CD14-positive monocyte (primary cell): ENCODE data around the gene ATP6V1G1. TPM values are rescaled to one million over a fixed set of nuclear protein-coding genes. Genes with fewer than 3 reads are reported as not detected.
A peak's percentile ranks its signal among the peaks of the same experiment; 100 is the strongest.

Source experiments
- DNase-seq, 3 donors: peaks; one replicate each; pipeline ENCODE4 v3.0.0-alpha.2; 2011 to 2022
- H2AFZ ChIP-seq: 2 replicates; pipeline ENCODE4 v1.6.0; 2012; ENCODE audit warnings: mild to moderate bottlenecking, low read depth, low read length, inconsistent platforms; ENCODE audit not compliant: insufficient read depth, poor library complexity, severe bottlenecking
- H3K27ac ChIP-seq, 2 donors: 1 replicate in 1 of 2; 2 replicates in 1 of 2; pipeline ENCODE4 v1.5.1; 2012 to 2013; ENCODE audit warnings: low read length in 2 of 2, control low read depth in 1 of 2, inconsistent platforms in 1 of 2, low read depth in 1 of 2, mild to moderate bottlenecking in 1 of 2
- H3K27me3 ChIP-seq, 2 donors: one replicate each; pipeline versions ENCODE4 v1.6.0 to v1.6.1; 2011 to 2013; ENCODE audit warnings: low read length in 2 of 2; ENCODE audit not compliant: control insufficient read depth in 2 of 2, insufficient read depth in 2 of 2
- H3K36me3 ChIP-seq, 2 donors: replicated peaks in 1 of 2; 1 replicate in 1 of 2; 2 replicates in 1 of 2; pipeline versions ENCODE4 v1.5.1 to v1.6.1; 2012 to 2013; ENCODE audit warnings: low read length in 2 of 2, control low read depth in 1 of 2, inconsistent platforms in 1 of 2, mild to moderate bottlenecking in 1 of 2; ENCODE audit not compliant: insufficient read depth in 2 of 2, control insufficient read depth in 1 of 2
- H3K4me1 ChIP-seq, 2 donors: 1 replicate in 1 of 2; 2 replicates in 1 of 2; pipeline versions ENCODE4 v1.5.1 to v1.6.1; 2012 to 2013; ENCODE audit warnings: low read length in 2 of 2, control low read depth in 1 of 2, inconsistent platforms in 1 of 2, mild to moderate bottlenecking in 1 of 2, moderate library complexity in 1 of 2; ENCODE audit not compliant: insufficient read depth in 2 of 2, control insufficient read depth in 1 of 2
- H3K4me2 ChIP-seq: replicated peaks from 2 replicates; pipeline ENCODE3; 2012; ENCODE audit warnings: low read length, moderate library complexity, mild to moderate bottlenecking; ENCODE audit not compliant: poor library complexity, severe bottlenecking; ENCODE audit errors: extremely low read depth
- H3K4me3 ChIP-seq, 3 experiments: fragments of 200-600 bp in 1 of 3; sonication (generic) in 1 of 3; replicated peaks in 1 of 3; 1 replicate in 2 of 3; 2 replicates in 1 of 3; pipeline ENCODE4 v1.5.1; 2011 to 2013; ENCODE audit warnings: low read length in 3 of 3, mild to moderate bottlenecking in 3 of 3, control low read depth in 2 of 3, low read depth in 2 of 3, inconsistent platforms in 1 of 3, moderate library complexity in 1 of 3
- H3K79me2 ChIP-seq: 2 replicates; pipeline ENCODE4 v1.6.0; 2012; ENCODE audit warnings: mild to moderate bottlenecking, control low read depth, inconsistent platforms, low read length, moderate library complexity; ENCODE audit not compliant: insufficient read depth
- H3K9ac ChIP-seq: 2 replicates; pipeline ENCODE4 v1.6.0; 2017; ENCODE audit warnings: low read length, mild to moderate bottlenecking; ENCODE audit not compliant: insufficient read depth, poor library complexity, severe bottlenecking
- H3K9me3 ChIP-seq, 2 donors: replicated peaks in 1 of 2; 1 replicate in 1 of 2; 2 replicates in 1 of 2; pipeline versions ENCODE4 v1.5.1 to v1.6.1; 2012 to 2013; ENCODE audit warnings: low read length in 2 of 2, control low read depth in 1 of 2; ENCODE audit not compliant: control insufficient read depth in 1 of 2, insufficient read depth in 1 of 2
- H4K20me1 ChIP-seq: 2 replicates; pipeline ENCODE4 v1.6.0; 2012; ENCODE audit warnings: mild to moderate bottlenecking, low read length, control low read depth, moderate library complexity; ENCODE audit not compliant: insufficient read depth
- H3K27ac Mint-ChIP-seq, 7 donors: one replicate each; pipeline ENCODE4 v1.8.0; 2020; ENCODE audit warnings: mild to moderate bottlenecking in 7 of 7, mixed read lengths in 7 of 7, moderate library complexity in 6 of 7, inconsistent platforms in 2 of 7
- H3K27me3 Mint-ChIP-seq, 3 donors: one replicate each; pipeline ENCODE4 v1.8.0; 2021 to 2022; ENCODE audit warnings: low read depth in 3 of 3, mild to moderate bottlenecking in 3 of 3, mixed read lengths in 3 of 3, moderate library complexity in 3 of 3, inconsistent platforms in 1 of 3
- H3K36me3 Mint-ChIP-seq, 2 donors: one replicate each; pipeline ENCODE4 v1.8.0; 2020; ENCODE audit warnings: mixed read lengths in 2 of 2, inconsistent platforms in 1 of 2, mild to moderate bottlenecking in 1 of 2
- H3K4me1 Mint-ChIP-seq: one replicate; pipeline ENCODE4 v1.8.0; 2020; ENCODE audit warnings: mild to moderate bottlenecking, mixed read lengths
- H3K4me3 Mint-ChIP-seq, 2 donors: one replicate each; pipeline ENCODE4 v1.8.0; 2020; ENCODE audit warnings: mild to moderate bottlenecking in 2 of 2, mixed read lengths in 2 of 2, moderate library complexity in 1 of 2
- H3K9me3 Mint-ChIP-seq, 7 donors: one replicate each; pipeline ENCODE4 v1.8.0; 2020 to 2022; ENCODE audit warnings: mixed read lengths in 7 of 7, mild to moderate bottlenecking in 6 of 7, moderate library complexity in 6 of 7, inconsistent platforms in 2 of 7
- WGBS: methylation state at CpG from one replicate; pipeline ENCODE4 v1.1.5; 2013; ENCODE audit warnings: missing lambda C conversion rate; ENCODE audit not compliant: insufficient coverage; 5-methylcytosine and 5-hydroxymethylcytosine counted together
- intact Hi-C, 2 donors: fragments of 100-400 bp; cut with micrococcal nuclease; formaldehyde crosslinking; loops; one replicate each; pipeline versions ENCODE4 v1.15.0 to v1.15.1; 2023
- polyA plus RNA-seq, 3 donors: library from polyadenylated mRNA; depleted of rRNA in 1 of 3; unstranded in 2 of 3; stranded (reverse) in 1 of 3; fragments of 300-500 nt in 2 of 3; fragments of >200 nt in 1 of 3; fragmentation: Illumina TruSeq in 2 of 3; gene quantifications; 1 replicate in 2 of 3; 2 replicates in 1 of 3; pipeline ENCODE4 v1.2.3, GENCODE V29; 2012 to 2021
- TF ChIP-seq, protein P1 (sequence below): fragments of 200-600 bp; IDR thresholded peaks from one replicate; pipeline ENCODE4 v1.8.0; 2022; ENCODE audit warnings: antibody characterized with exemption, mild to moderate bottlenecking

The ATP6V1G1 gene
- polyA plus RNA-seq, 3 donors: 146 to 226 (median 214) TPM

DNA sequence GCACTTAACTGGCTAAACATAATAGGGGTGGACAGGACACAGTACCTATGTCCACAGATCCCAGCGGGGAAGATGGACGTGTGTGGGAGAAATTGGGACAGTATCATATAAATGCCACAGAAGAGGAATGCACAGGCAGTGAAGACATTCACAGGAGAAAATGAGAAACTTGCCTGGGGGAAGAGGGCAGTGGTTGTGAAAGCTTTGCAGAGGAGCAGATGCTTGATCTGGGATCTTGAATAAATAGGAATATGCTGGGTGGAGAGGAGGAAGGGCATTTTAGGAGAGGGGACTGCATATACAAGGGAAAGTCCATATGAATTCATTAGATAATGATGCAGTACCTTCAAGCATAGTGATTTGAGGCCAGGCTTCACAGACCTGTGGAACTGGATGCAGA lies 37.1 kb downstream of the ATP6V1G1 start:
- intact Hi-C loops: no loop called here
- H3K27ac Mint-ChIP-seq: peak overlapping the region in 3 of 7 donors; percentile 41 to 67 (median 61)

DNA sequence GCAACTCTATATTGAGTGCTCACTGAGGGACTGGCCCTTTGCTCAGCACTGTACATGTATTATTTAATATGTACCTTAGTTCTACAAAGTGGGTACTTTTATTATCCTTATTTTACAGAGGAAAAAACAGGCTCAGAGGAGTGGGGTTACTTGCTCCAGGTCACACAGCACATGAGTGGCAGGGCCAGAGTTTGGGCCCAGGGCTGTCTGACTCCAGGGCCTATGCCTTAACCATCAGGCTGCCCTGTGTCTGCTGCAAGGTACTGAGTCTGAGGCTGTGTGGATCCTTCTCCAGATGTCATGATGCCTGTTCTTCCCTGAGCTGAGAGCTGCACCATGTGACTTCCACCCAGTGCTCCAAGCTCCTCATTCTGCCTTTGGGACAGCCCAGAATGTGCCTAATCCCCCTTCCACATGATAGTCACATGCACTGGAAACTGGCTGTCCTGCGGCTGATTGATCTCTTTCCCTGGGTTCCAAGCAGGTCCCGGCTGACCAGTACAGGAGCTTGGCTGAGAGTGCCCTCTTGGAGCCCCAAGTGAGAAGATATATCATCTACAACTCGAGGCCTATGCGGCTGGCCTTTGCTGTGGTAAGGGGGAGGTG lies 38.9 kb downstream of the ATP6V1G1 start:
- H3K79me2 ChIP-seq: no peaks in the 10 kb centered on the region
- Mint-ChIP-seq H3K9me3 (no peaks in the 10 kb centered on the region), H3K36me3 (peaks cover 81 to 82% of the 10 kb centered on the region in 2 donors), H3K4me3 (no peak overlapping the region), H3K27me3 (peaks cover 0 to 5% (median 2%) of the 10 kb centered on the region in 3 donors), H3K27ac (peak overlapping the region in 3 of 7 donors; percentile 17 to 33 (median 25)), H3K4me1 (peaks cover 10% of the 10 kb centered on the region)
- peaks cover 5% of the 10 kb centered on the region for H4K20me1 ChIP-seq
- no peak for DNase-seq
- H3K9ac ChIP-seq: no peak overlapping the region
- H3K27ac ChIP-seq: no peak overlapping the region
- H3K4me1 ChIP-seq: peaks cover 6 to 11% of the 10 kb centered on the region in 2 donors
- H2AFZ ChIP-seq: no peak overlapping the region
- no peak overlapping the region for H3K4me3 ChIP-seq
- no peaks in the 10 kb centered on the region for H3K27me3 ChIP-seq
- no peaks in the 10 kb centered on the region for H3K9me3 ChIP-seq
- H3K4me2 ChIP-seq: no peak overlapping the region
- intact Hi-C loops: no loop called here
- TF ChIP-seq, protein P1, sequence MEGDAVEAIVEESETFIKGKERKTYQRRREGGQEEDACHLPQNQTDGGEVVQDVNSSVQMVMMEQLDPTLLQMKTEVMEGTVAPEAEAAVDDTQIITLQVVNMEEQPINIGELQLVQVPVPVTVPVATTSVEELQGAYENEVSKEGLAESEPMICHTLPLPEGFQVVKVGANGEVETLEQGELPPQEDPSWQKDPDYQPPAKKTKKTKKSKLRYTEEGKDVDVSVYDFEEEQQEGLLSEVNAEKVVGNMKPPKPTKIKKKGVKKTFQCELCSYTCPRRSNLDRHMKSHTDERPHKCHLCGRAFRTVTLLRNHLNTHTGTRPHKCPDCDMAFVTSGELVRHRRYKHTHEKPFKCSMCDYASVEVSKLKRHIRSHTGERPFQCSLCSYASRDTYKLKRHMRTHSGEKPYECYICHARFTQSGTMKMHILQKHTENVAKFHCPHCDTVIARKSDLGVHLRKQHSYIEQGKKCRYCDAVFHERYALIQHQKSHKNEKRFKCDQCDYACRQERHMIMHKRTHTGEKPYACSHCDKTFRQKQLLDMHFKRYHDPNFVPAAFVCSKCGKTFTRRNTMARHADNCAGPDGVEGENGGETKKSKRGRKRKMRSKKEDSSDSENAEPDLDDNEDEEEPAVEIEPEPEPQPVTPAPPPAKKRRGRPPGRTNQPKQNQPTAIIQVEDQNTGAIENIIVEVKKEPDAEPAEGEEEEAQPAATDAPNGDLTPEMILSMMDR: no peak
- WGBS: 100% methylated on average over 4 of the region's 4 CpGs
- peaks cover 69 to 85% of the 10 kb centered on the region in 2 donors for H3K36me3 ChIP-seq

More for the DNA sequence above, 37.1 kb downstream of the ATP6V1G1 start:
- H3K9ac ChIP-seq: no peak overlapping the region
- TF ChIP-seq, protein P1: no peak
- H3K27me3 ChIP-seq: no peaks in the 10 kb centered on the region
- peaks cover 0 to 1% (median 0%) of the 10 kb centered on the region in 3 donors for H3K27me3 Mint-ChIP-seq
- no peak overlapping the region for H2AFZ ChIP-seq
- peaks cover 5% of the 10 kb centered on the region for H4K20me1 ChIP-seq
- no peak overlapping the region for H3K4me3 Mint-ChIP-seq
- no peak for DNase-seq
- H3K79me2 ChIP-seq: peaks cover 11% of the 10 kb centered on the region
- H3K36me3 ChIP-seq: peaks cover 51 to 77% of the 10 kb centered on the region in 2 donors
- H3K4me2 ChIP-seq: no peak overlapping the region
- peak overlapping the region in 1 of 2 donors; percentile 68 for H3K27ac ChIP-seq
- H3K9me3 ChIP-seq: no peaks in the 10 kb centered on the region
- H3K36me3 Mint-ChIP-seq: peaks cover 69 to 77% of the 10 kb centered on the region in 2 donors
- 100% methylated on average over 2 of the region's 2 CpGs for WGBS
- H3K4me3 ChIP-seq: no peak overlapping the region
- peaks cover 12% of the 10 kb centered on the region for H3K4me1 Mint-ChIP-seq
- peaks cover 9 to 13% of the 10 kb centered on the region in 2 donors for H3K4me1 ChIP-seq
- H3K9me3 Mint-ChIP-seq: no peaks in the 10 kb centered on the region
